Kidney (tissue), 14 donors: ENCODE results near the gene BOK. TPM values are rescaled to one million over a fixed set of nuclear protein-coding genes. Genes with fewer than 3 reads are reported as not detected.
"Not testable (repeated sequence)": the region's sequence is repeated elsewhere in the genome, so short reads cannot be mapped to it uniquely, and the experiment has no call there.

Experiments used
- DNase-seq, 5 donors: peaks; one replicate each; pipeline ENCODE4 v3.0.0-alpha.2; 2013 to 2020
- FAIRE-seq: peaks from 2 replicates; lab custom pipeline; 2012; peaks lifted over from hg19 to GRCh38; lab: Jason Lieb, UNC
- H3K27ac ChIP-seq, 2 donors: one replicate each; pipeline ENCODE4 v1.7.0; 2013; ENCODE audit warnings: low read depth in 2 of 2, low read length in 2 of 2, inconsistent platforms in 1 of 2
- H3K27me3 ChIP-seq: one replicate; pipeline ENCODE4 v1.7.1; 2013; ENCODE audit warnings: low read length, inconsistent platforms; ENCODE audit not compliant: control insufficient read depth, insufficient read depth
- H3K36me3 ChIP-seq, 3 donors: one replicate each; pipeline versions ENCODE4 v1.7.0 to v1.7.1; 2013; ENCODE audit warnings: low read length in 3 of 3, control low read depth in 1 of 3, inconsistent platforms in 1 of 3; ENCODE audit not compliant: insufficient read depth in 3 of 3, control insufficient read depth in 2 of 3
- H3K4me1 ChIP-seq, 3 donors: one replicate each; pipeline versions ENCODE4 v1.7.0 to v1.7.1; 2013; ENCODE audit warnings: low read length in 3 of 3, inconsistent platforms in 1 of 3, low read depth in 1 of 3; ENCODE audit not compliant: control insufficient read depth in 2 of 3, insufficient read depth in 2 of 3
- H3K4me3 ChIP-seq, 3 donors: one replicate each; pipeline versions ENCODE4 v1.7.0 to v1.8.1; 2013; ENCODE audit warnings: low read length in 3 of 3, control low read depth in 1 of 3, inconsistent platforms in 1 of 3
- H3K9ac ChIP-seq, 3 donors: one replicate each; pipeline versions ENCODE4 v1.7.0 to v1.7.1; 2013; ENCODE audit warnings: low read length in 3 of 3, control low read depth in 1 of 3, inconsistent platforms in 1 of 3
- H3K9me3 ChIP-seq, 3 donors: one replicate each; pipeline versions ENCODE4 v1.7.0 to v1.7.1; 2013; ENCODE audit warnings: low read length in 3 of 3, control low read depth in 1 of 3, inconsistent platforms in 1 of 3; ENCODE audit not compliant: control insufficient read depth in 2 of 3, insufficient read depth in 1 of 3
- intact Hi-C: fragments of 100-400 bp; cut with DNase I; formaldehyde crosslinking; loops from one replicate; pipeline ENCODE4 v1.11.1; 2022
- polyA plus RNA-seq: library from polyadenylated mRNA; stranded (reverse); fragments of 350-450 nt; fragmentation: Illumina TruSeq; extraction: RNeasy Lipid Tissue Mini Kit (QIAGEN cat#74804); gene quantifications from one replicate; pipeline ENCODE4 v1.2.3, GENCODE V29; 2014; ENCODE audit warnings: low read depth, low replicate concordance; ENCODE audit not compliant: insufficient read depth
- total RNA-seq: library from RNA; stranded (reverse); fragmentation: NEBNext Ultra II Directional; extraction: Animal tissue kit (Norgen Biotek cat#: 25700); gene quantifications from one replicate; pipeline ENCODE4 v1.2.1, GENCODE V29; 2021
- TF ChIP-seq, protein P1 (sequence below): IDR thresholded peaks from 3 replicates; pipeline ENCODE4 v1.5.1; 2012; ENCODE audit warnings: mild to moderate bottlenecking, moderate library complexity, borderline replicate concordance; ENCODE audit not compliant: insufficient read depth; ENCODE audit errors: extremely low read depth
- donor health status: control.
- donor health status: control.
- donor health status: control.
- donor health status: control.
- donor health status: control.
- donor health status: DM: yes; HTN: yes; CAD: no.
- donor health status: Normal renal cell carcinoma (clear cell type).

The BOK gene
- total and polyA plus RNA-seq, 2 donors from 2014 or later = 22.9 to 28.8 TPM

DNA sequence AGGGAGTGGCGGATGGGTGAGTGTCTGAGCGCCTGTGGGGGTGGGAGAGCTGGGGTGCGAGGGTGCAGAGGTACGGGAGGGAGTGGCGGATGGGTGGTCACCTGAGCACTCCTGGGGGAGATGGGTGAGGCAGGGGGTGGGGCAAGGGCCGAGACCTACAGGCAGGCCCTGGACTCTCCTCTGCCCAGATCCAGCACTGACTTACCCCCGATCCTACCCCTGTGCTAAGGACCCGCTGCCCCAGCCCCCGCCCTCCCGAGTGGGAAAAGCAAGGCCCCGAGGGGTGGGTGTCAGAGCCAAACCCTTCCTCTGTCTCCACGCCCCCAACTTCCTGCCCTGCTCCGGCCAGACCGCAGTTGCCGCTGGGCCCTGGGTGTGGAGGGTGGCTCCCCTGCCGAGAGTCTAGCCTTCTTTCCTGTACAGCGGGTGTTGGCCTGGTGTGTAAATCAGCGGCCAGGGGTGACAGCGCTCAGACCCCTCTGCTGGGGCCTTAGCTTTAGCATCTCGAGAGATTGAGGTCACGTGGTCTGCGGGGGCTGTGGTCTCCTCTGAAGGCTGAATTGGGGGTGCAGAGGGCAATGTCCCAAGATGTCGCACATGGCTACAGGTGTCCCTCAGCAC lies 12.5 kb downstream of the BOK start:
- TF ChIP-seq, protein P1, sequence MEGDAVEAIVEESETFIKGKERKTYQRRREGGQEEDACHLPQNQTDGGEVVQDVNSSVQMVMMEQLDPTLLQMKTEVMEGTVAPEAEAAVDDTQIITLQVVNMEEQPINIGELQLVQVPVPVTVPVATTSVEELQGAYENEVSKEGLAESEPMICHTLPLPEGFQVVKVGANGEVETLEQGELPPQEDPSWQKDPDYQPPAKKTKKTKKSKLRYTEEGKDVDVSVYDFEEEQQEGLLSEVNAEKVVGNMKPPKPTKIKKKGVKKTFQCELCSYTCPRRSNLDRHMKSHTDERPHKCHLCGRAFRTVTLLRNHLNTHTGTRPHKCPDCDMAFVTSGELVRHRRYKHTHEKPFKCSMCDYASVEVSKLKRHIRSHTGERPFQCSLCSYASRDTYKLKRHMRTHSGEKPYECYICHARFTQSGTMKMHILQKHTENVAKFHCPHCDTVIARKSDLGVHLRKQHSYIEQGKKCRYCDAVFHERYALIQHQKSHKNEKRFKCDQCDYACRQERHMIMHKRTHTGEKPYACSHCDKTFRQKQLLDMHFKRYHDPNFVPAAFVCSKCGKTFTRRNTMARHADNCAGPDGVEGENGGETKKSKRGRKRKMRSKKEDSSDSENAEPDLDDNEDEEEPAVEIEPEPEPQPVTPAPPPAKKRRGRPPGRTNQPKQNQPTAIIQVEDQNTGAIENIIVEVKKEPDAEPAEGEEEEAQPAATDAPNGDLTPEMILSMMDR = no peak
- H3K9me3 ChIP-seq = no peaks in the 10 kb centered on the region
- H3K4me1 ChIP-seq = no peaks in the 10 kb centered on the region
- DNase-seq (peak in 1 of 5 donors; percentile 72), FAIRE-seq (no peak)
- H3K4me3 ChIP-seq = no peak overlapping the region
- no peaks in the 10 kb centered on the region for H3K27me3 ChIP-seq
- no peak overlapping the region for H3K9ac ChIP-seq
- no peak overlapping the region for H3K27ac ChIP-seq
- intact Hi-C loops = no loop called here
- H3K36me3 ChIP-seq = no peaks in the 10 kb centered on the region

GRCh38 chr2:241571821-241572620 lies 13.5 kb downstream of the BOK start:
- Histone ChIP-seq H3K9ac (no peak overlapping the region), H3K9me3 (no peaks in the 10 kb centered on the region), H3K27ac (no peak overlapping the region), H3K4me3 (no peak overlapping the region), H3K36me3 (no peaks in the 10 kb centered on the region), H3K27me3 (no peaks in the 10 kb centered on the region), H3K4me1 (no peaks in the 10 kb centered on the region)
- DNase-seq (peak in 1 of 5 donors; percentile 65), FAIRE-seq (no peak)
- TF ChIP-seq, protein P1 = no peak
- intact Hi-C loops = no loop called here

GRCh38 chr2:241572915-241573651 lies 14.5 kb downstream of the BOK start:
- H3K27me3 ChIP-seq, H3K36me3 ChIP-seq, H3K4me3 ChIP-seq, H3K27ac ChIP-seq, intact Hi-C loops, H3K9ac ChIP-seq, FAIRE-seq, H3K9me3 ChIP-seq, H3K4me1 ChIP-seq: not testable (repeated sequence)
- DNase-seq = peak in 1 of 5 donors; percentile 42

DNA sequence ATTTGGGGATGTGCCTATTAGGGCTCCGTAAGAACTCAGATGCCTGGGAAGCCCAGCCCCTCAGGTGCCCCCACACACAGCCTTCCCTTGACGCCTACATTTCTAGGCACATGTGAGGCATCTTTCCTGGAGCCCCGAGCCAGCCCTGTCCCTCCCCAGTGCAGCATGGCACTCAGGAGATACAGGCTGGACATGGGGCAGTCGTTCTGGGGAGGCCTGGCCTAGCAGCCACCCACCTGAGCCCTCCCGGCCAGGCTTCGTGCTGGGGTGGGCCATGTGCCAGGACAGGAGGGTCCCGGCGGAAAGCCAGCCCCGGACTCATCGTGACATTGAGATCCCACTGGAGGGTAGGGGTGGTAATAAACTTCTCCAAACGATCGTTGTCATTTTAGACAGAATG lies 15.2 kb downstream of the BOK start:
- H3K9ac ChIP-seq = no peak overlapping the region
- H3K4me1 ChIP-seq = no peaks in the 10 kb centered on the region
- no peaks in the 10 kb centered on the region for H3K9me3 ChIP-seq
- H3K4me3 ChIP-seq = no peak overlapping the region
- no peaks in the 10 kb centered on the region for H3K36me3 ChIP-seq
- H3K27ac ChIP-seq = no peak overlapping the region
- no peaks in the 10 kb centered on the region for H3K27me3 ChIP-seq
- FAIRE-seq = no peak
- TF ChIP-seq, protein P1 = no peak
- intact Hi-C loops = no loop called here
- peak in 1 of 5 donors; percentile 56 for DNase-seq
